Panc1 (cell line): ENCODE measurements around the gene ABCC1. TPM values are rescaled to one million over a fixed set of nuclear protein-coding genes. Genes with fewer than 3 reads are reported as not detected.
A peak's percentile ranks its signal among the peaks of the same experiment; 100 is the strongest.

ENCODE experiments used
- ATAC-seq: fragments of 200-7000 bp; cut with Tn5 transposase; 2 replicates; pipeline ENCODE4 v1.9.1; 2020; ENCODE audit warnings: mild to moderate bottlenecking, moderate library complexity
- BruUV-seq: library from RNA; stranded (reverse); fragments of 400-500 nt; replicated peaks from 2 replicates; lab custom pipeline; 2021; lab: Mats Ljungman, UMichigan
- CTCF ChIA-PET: fragments of 300-600 bp; sonication (Branson Sonifier 250); formaldehyde crosslinking; loops from one replicate; lab custom pipeline; 2022; ENCODE audit warnings: antibody characterized with exemption; lab: Charles Lee
- POLR2A ChIA-PET: fragments of 300-600 bp; sonication (Branson Sonifier 250); formaldehyde crosslinking; loops from one replicate; lab custom pipeline; 2022; ENCODE audit warnings: antibody characterized with exemption; lab: Charles Lee
- DNase-seq: peaks from one replicate; pipeline ENCODE4 v3.0.0-alpha.2; 2010; ENCODE audit warnings: low read depth, low spot score
- H3K27ac ChIP-seq: 2 replicates; pipeline ENCODE4 v1.5.1; 2011; ENCODE audit warnings: mild to moderate bottlenecking, low read length, inconsistent platforms
- H3K27me3 ChIP-seq: fragments of 200-500 bp; sonication (Bioruptor generic); 2 replicates; pipeline ENCODE4 v1.6.0; 2014; ENCODE audit warnings: low read length, inconsistent platforms; ENCODE audit not compliant: control insufficient read depth, insufficient read depth
- H3K36me3 ChIP-seq: fragments of 200-500 bp; sonication (Bioruptor generic); 2 replicates; pipeline ENCODE4 v1.5.1; 2014; ENCODE audit warnings: inconsistent platforms, mild to moderate bottlenecking, low read length, moderate library complexity; ENCODE audit not compliant: control insufficient read depth, insufficient read depth
- H3K4me1 ChIP-seq: 2 replicates; pipeline ENCODE4 v1.5.1; 2011; ENCODE audit warnings: inconsistent platforms, mild to moderate bottlenecking, low read length, moderate library complexity; ENCODE audit not compliant: control insufficient read depth, insufficient read depth
- H3K4me3 ChIP-seq, 2 experiments: 2 replicates each; pipeline ENCODE4 v1.5.1; 2011 to 2012; ENCODE audit warnings: low read depth in 2 of 2, low read length in 2 of 2, mild to moderate bottlenecking in 2 of 2, inconsistent platforms in 1 of 2, moderate library complexity in 1 of 2
- H3K9me3 ChIP-seq: fragments of 200-500 bp; sonication (Bioruptor generic); 2 replicates; pipeline ENCODE4 v1.5.1; 2014; ENCODE audit warnings: low read depth, mild to moderate bottlenecking, inconsistent platforms, low read length, moderate library complexity; ENCODE audit not compliant: control insufficient read depth, insufficient read depth
- CTCF ChIP-seq: fragments of 450-650 bp; IDR thresholded peaks from 2 replicates; pipeline ENCODE4 v1.5.1; 2017; ENCODE audit warnings: mild to moderate bottlenecking
- POLR2AphosphoS5 ChIP-seq: IDR thresholded peaks from 2 replicates; pipeline ENCODE4 v1.6.1; 2012; ENCODE audit warnings: mild to moderate bottlenecking, low read depth, low read length, moderate library complexity
- REST ChIP-seq, 2 experiments: IDR thresholded peaks; 2 replicates each; pipeline ENCODE4 v1.6.1; 2011 to 2012; ENCODE audit warnings: low read depth in 2 of 2, control low read depth in 1 of 2, low read length in 1 of 2, mild to moderate bottlenecking in 1 of 2, moderate library complexity in 1 of 2; ENCODE audit not compliant: insufficient read depth in 1 of 2
- SIN3A ChIP-seq: IDR thresholded peaks from 2 replicates; pipeline ENCODE4 v1.6.1; 2012; ENCODE audit warnings: low read depth, mild to moderate bottlenecking, low read length, moderate library complexity, borderline replicate concordance; ENCODE audit not compliant: insufficient read depth
- TCF7L2 ChIP-seq: IDR thresholded peaks from 2 replicates; pipeline ENCODE4 v1.6.1; 2011; ENCODE audit warnings: mild to moderate bottlenecking, low read depth, low read length, inconsistent platforms
- in situ Hi-C: cut with HindIII; loops from 2 replicates; pipeline ENCODE4 v1.10.0; 2016; ENCODE audit warnings: low sequenced_read_pairs, low pct_unique_long_range_greater_than_20kb
- intact Hi-C: fragments of 100-400 bp; cut with micrococcal nuclease; formaldehyde crosslinking; loops from one replicate; pipeline ENCODE4 v1.10.0; 2022; ENCODE audit not compliant: unreplicated experiment
- total RNA-seq: library from RNA; stranded (reverse); gene quantifications from one replicate; pipeline ENCODE4 v1.2.1, GENCODE V29; 2021; ENCODE audit not compliant: unreplicated experiment

The ABCC1 gene
- total RNA-seq, 1 experiment from 2014 or later, result 296 TPM

- no TSS peak for BruUV-seq
- DNase-seq, result no peak
- H3K4me3 ChIP-seq, result no peak overlapping the region
- peaks cover 17% of the 10 kb centered on the region for H3K4me1 ChIP-seq
- TF ChIP-seq SIN3A, result no peak
- TF ChIP-seq REST (IDR thresholded peaks at IDR 0.05; ENCODE audit: insufficient read depth in 1 of 2, low read depth in 2 of 2, low read length in 1 of 2), result no peak
- no peak for TF ChIP-seq TCF7L2
- TF ChIP-seq CTCF, result no peak
- no peak for TF ChIP-seq POLR2AphosphoS5
- peaks cover 24% of the 10 kb centered on the region for H3K36me3 ChIP-seq
- POLR2A ChIA-PET, result no interaction called here
- intact Hi-C loops (no loop called here), in situ Hi-C loops (no loop called here)
- H3K9me3 ChIP-seq, result no peaks in the 10 kb centered on the region
- ATAC-seq, result 0 out of 2 replicates have a peak, but pooled peaks have one; percentile 8
- CTCF ChIA-PET, result no interaction called here
- H3K27ac ChIP-seq, result no peak overlapping the region
- no peaks in the 10 kb centered on the region for H3K27me3 ChIP-seq
These were observed 195.0 kb downstream of the ABCC1 start for GRCh38 chr16:16144416-16144815.

GRCh38 chr16:16145286-16145685 lies 195.9 kb downstream of the ABCC1 start:
- H3K4me1 ChIP-seq, result peaks cover 25% of the 10 kb centered on the region
- ATAC-seq (no peak), DNase-seq (no peak)
- H3K4me3 ChIP-seq, result no peak overlapping the region
- POLR2A ChIA-PET, result no interaction called here
- peaks cover 20% of the 10 kb centered on the region for H3K36me3 ChIP-seq
- TF ChIP-seq TCF7L2 (no peak), REST (IDR thresholded peaks at IDR 0.05; ENCODE audit: insufficient read depth in 1 of 2, low read depth in 2 of 2, low read length in 1 of 2) (no peak)
- BruUV-seq, result no TSS peak
- CTCF ChIA-PET, result no interaction called here
- in situ Hi-C loops, result no loop called here
- no peaks in the 10 kb centered on the region for H3K27me3 ChIP-seq
- H3K9me3 ChIP-seq, result no peaks in the 10 kb centered on the region
- no peak overlapping the region for H3K27ac ChIP-seq
- intact Hi-C loops, result no loop called here
